ENCODE data around the gene GALNS. TPM values are rescaled to one million over a fixed set of nuclear protein-coding genes. Genes with fewer than 3 reads are reported as not detected.

Gene GALNS
- total and polyA plus RNA-seq, 2 donors (not counting 1 experiment from before 2014, with no cell fraction given), result 45.5 to 68.4 TPM

DNA sequence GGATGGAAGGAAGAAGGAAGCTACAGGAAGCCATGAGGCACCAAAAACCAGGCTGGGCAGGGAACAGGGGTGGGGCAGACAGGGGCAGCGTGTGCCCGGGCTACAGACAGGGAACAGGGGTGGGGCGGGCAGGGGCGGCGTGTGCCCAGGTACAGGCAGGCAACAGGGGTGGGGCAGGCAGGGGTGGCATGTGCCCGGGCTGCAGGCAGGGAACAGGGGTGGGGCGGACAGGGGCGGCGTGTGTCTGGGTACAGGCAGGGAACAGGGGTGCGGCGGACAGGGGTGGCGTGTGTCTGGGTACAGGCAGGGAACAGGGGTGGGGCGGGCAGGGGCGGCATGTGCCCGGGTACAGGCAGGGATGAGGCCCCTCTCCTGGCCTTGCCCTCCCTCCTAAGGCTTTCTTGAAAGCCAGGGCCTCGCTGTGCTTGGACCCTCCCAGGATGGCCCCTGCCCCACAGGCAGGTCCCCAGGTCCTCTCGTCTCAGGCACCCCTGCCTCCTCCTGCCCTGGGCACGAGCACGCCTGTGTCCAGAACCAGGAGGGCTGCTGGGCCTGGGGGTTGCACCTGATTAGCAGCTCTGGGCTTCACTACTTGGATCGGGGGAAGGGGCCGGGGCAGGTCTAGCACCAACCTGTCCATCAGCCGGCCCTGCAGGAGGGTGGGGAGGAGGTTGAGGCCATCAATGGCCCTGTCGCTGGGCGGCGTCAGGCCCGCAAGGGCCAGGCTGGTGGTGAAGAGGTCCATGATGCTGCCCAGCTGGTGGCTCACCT is 30.5 kb downstream of the GALNS start:
- H3K4me2 ChIP-seq (replicated peaks; ENCODE audit: low read depth, low read length, poor library complexity, severe bottlenecking), result no peak overlapping the region
- H3K4me1 ChIP-seq (ENCODE audit: control insufficient read depth in 2 of 2, insufficient read depth in 2 of 2, low read length in 2 of 2), result no peaks in the 10 kb centered on the region
- intact Hi-C loops (cut with micrococcal nuclease), result no loop called here
- H3K27me3 ChIP-seq (replicated peaks in 1 of 4; ENCODE audit: control extremely low read depth in 1 of 4, control insufficient read depth in 3 of 4, insufficient read depth in 4 of 4, low read length in 3 of 4), result no peaks in the 10 kb centered on the region
- H3K9me3 Mint-ChIP-seq (ENCODE audit: insufficient read depth), result no peaks in the 10 kb centered on the region
- ChIA-PET CTCF (no interaction called here), POLR2A (interaction anchor here (0.6 kb wide), 1 partner anchor 223 kb away, joined by 4 read pairs; no protein-coding TSS in a partner anchor)
- no peaks in the 10 kb centered on the region for H3K27me3 Mint-ChIP-seq
- H3K9me3 ChIP-seq (ENCODE audit: control extremely low read depth in 1 of 3, control insufficient read depth in 2 of 3, insufficient read depth in 1 of 3, low read length in 2 of 3), result no peaks in the 10 kb centered on the region
- no peak overlapping the region for H2AFZ ChIP-seq (ENCODE audit: insufficient read depth, low read depth, low read length, poor library complexity, severe bottlenecking)
- ATAC-seq (ENCODE audit: low read depth) (no peak), DNase-seq (no peak)
- no peak overlapping the region for H3K4me3 Mint-ChIP-seq
- no peak overlapping the region for H3K27ac ChIP-seq (ENCODE audit: low read length in 2 of 2)
- TF ChIP-seq, protein P1, sequence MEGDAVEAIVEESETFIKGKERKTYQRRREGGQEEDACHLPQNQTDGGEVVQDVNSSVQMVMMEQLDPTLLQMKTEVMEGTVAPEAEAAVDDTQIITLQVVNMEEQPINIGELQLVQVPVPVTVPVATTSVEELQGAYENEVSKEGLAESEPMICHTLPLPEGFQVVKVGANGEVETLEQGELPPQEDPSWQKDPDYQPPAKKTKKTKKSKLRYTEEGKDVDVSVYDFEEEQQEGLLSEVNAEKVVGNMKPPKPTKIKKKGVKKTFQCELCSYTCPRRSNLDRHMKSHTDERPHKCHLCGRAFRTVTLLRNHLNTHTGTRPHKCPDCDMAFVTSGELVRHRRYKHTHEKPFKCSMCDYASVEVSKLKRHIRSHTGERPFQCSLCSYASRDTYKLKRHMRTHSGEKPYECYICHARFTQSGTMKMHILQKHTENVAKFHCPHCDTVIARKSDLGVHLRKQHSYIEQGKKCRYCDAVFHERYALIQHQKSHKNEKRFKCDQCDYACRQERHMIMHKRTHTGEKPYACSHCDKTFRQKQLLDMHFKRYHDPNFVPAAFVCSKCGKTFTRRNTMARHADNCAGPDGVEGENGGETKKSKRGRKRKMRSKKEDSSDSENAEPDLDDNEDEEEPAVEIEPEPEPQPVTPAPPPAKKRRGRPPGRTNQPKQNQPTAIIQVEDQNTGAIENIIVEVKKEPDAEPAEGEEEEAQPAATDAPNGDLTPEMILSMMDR (IDR thresholded peaks at IDR 0.05), result no peak
- no peak for TF ChIP-seq EZH2 (IDR thresholded peaks at IDR 0.05; ENCODE audit: borderline replicate concordance, insufficient read depth, low read depth, low read length, poor library complexity, severe bottlenecking)
- 96% methylated on average over 25 of the region's 26 CpGs for WGBS (ENCODE audit: insufficient coverage)
- H3K36me3 ChIP-seq (replicated peaks in 1 of 2; ENCODE audit: control extremely low read depth in 1 of 2, control insufficient read depth in 1 of 2, extremely low read depth in 1 of 2, insufficient read depth in 2 of 2, low read length in 1 of 2), result peaks cover 0 to 19% of the 10 kb centered on the region in 2 experiments
- H4K20me1 ChIP-seq (ENCODE audit: control insufficient read depth, insufficient read depth, low read length, poor library complexity, severe bottlenecking), result no peaks in the 10 kb centered on the region
- H3K9ac ChIP-seq (ENCODE audit: low read length), result no peak overlapping the region
- no peaks in the 10 kb centered on the region for H3K79me2 ChIP-seq (ENCODE audit: control insufficient read depth, insufficient read depth, low read length)
- H3K4me3 ChIP-seq (ENCODE audit: control extremely low read depth in 1 of 5, extremely low read depth in 1 of 5, insufficient read depth in 1 of 5, low read depth in 2 of 5, low read length in 4 of 5), result no peak overlapping the region
- no peak overlapping the region for H3K27ac Mint-ChIP-seq
- H3K4me1 Mint-ChIP-seq, result no peaks in the 10 kb centered on the region

- H3K4me3 ChIP-seq (ENCODE audit: control extremely low read depth in 1 of 5, extremely low read depth in 1 of 5, insufficient read depth in 1 of 5, low read depth in 2 of 5, low read length in 4 of 5), result no peak overlapping the region
- Mint-ChIP-seq H3K4me1 (no peaks in the 10 kb centered on the region), H3K27me3 (no peaks in the 10 kb centered on the region), H3K4me3 (no peak overlapping the region), H3K9me3 (ENCODE audit: insufficient read depth) (no peaks in the 10 kb centered on the region), H3K27ac (no peak overlapping the region)
- H2AFZ ChIP-seq (ENCODE audit: insufficient read depth, low read depth, low read length, poor library complexity, severe bottlenecking), result no peak overlapping the region
- ATAC-seq (ENCODE audit: low read depth), result no peak
- TF ChIP-seq, protein P1 (IDR thresholded peaks at IDR 0.05), result no peak
- no peak for TF ChIP-seq EZH2 (IDR thresholded peaks at IDR 0.05; ENCODE audit: borderline replicate concordance, insufficient read depth, low read depth, low read length, poor library complexity, severe bottlenecking)
- no peaks in the 10 kb centered on the region for H3K4me1 ChIP-seq (ENCODE audit: control insufficient read depth in 2 of 2, insufficient read depth in 2 of 2, low read length in 2 of 2)
- H3K4me2 ChIP-seq (replicated peaks; ENCODE audit: low read depth, low read length, poor library complexity, severe bottlenecking), result no peak overlapping the region
- no peak for DNase-seq
- no peak overlapping the region for H3K27ac ChIP-seq (ENCODE audit: low read length in 2 of 2)
- intact Hi-C loops (cut with micrococcal nuclease), result no loop called here
- CTCF ChIA-PET, result no interaction called here
- H3K9ac ChIP-seq (ENCODE audit: low read length), result no peak overlapping the region
- peaks cover 0 to 24% of the 10 kb centered on the region in 2 experiments for H3K36me3 ChIP-seq (replicated peaks in 1 of 2; ENCODE audit: control extremely low read depth in 1 of 2, control insufficient read depth in 1 of 2, extremely low read depth in 1 of 2, insufficient read depth in 2 of 2, low read length in 1 of 2)
- no peaks in the 10 kb centered on the region for H3K9me3 ChIP-seq (ENCODE audit: control extremely low read depth in 1 of 3, control insufficient read depth in 2 of 3, insufficient read depth in 1 of 3, low read length in 2 of 3)
- no peaks in the 10 kb centered on the region for H3K27me3 ChIP-seq (replicated peaks in 1 of 4; ENCODE audit: control extremely low read depth in 1 of 4, control insufficient read depth in 3 of 4, insufficient read depth in 4 of 4, low read length in 3 of 4)
- POLR2A ChIA-PET, result no interaction called here
- no peaks in the 10 kb centered on the region for H4K20me1 ChIP-seq (ENCODE audit: control insufficient read depth, insufficient read depth, low read length, poor library complexity, severe bottlenecking)
- WGBS (ENCODE audit: insufficient coverage), result 99% methylated on average over 8 of the region's 12 CpGs
- no peaks in the 10 kb centered on the region for H3K79me2 ChIP-seq (ENCODE audit: control insufficient read depth, insufficient read depth, low read length)
These were observed 31.6 kb downstream of the GALNS start for GRCh38 chr16:88825146-88825545.

Data from B cell (primary cell).